ENCODE data around the gene TCTN1. TPM values are rescaled to one million over a fixed set of nuclear protein-coding genes. Genes with fewer than 3 reads are reported as not detected.

TCTN1 gene
- total RNA-seq, 1 donor from 2014 or later, result 15.3 TPM

DNA sequence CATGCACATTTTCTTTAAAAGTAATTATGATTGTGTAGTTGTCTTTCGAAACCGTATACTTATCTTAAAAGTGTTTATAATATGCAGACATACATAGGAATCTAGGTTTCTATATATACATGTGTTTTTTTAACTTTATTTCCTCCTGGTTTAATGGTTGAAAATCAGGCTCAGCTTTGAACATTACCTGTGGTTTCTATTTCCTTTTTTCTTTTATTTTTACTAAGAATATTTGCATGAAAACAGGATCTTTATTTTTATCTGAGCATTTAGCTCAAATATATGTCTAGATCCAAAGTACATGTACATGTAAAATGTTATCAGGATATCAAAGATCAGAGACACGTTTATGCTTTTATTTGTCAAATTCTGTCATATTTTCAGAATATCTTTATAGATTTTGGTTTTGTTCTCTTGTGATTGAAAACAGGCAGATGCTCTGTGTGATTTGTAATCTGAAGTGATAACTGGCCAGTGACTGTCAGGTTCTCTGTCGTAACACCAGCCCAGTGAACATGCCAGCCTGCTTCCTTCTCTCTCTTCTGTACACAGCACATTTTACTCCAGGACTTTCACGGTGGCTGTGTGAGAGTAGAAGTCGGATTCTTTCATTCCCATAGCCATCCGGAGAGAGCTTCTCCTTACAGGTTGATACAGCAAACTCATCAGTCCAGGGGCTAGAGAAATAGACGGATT lies 13.7 kb downstream of the TCTN1 start:
- TF ChIP-seq, protein P1, sequence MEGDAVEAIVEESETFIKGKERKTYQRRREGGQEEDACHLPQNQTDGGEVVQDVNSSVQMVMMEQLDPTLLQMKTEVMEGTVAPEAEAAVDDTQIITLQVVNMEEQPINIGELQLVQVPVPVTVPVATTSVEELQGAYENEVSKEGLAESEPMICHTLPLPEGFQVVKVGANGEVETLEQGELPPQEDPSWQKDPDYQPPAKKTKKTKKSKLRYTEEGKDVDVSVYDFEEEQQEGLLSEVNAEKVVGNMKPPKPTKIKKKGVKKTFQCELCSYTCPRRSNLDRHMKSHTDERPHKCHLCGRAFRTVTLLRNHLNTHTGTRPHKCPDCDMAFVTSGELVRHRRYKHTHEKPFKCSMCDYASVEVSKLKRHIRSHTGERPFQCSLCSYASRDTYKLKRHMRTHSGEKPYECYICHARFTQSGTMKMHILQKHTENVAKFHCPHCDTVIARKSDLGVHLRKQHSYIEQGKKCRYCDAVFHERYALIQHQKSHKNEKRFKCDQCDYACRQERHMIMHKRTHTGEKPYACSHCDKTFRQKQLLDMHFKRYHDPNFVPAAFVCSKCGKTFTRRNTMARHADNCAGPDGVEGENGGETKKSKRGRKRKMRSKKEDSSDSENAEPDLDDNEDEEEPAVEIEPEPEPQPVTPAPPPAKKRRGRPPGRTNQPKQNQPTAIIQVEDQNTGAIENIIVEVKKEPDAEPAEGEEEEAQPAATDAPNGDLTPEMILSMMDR (conservative IDR thresholded peaks at IDR 0.05; ENCODE audit: low read depth, low read length), result no peak
- H3K4me3 ChIP-seq (ENCODE audit: low read depth, low read length), result no peak overlapping the region

DNA sequence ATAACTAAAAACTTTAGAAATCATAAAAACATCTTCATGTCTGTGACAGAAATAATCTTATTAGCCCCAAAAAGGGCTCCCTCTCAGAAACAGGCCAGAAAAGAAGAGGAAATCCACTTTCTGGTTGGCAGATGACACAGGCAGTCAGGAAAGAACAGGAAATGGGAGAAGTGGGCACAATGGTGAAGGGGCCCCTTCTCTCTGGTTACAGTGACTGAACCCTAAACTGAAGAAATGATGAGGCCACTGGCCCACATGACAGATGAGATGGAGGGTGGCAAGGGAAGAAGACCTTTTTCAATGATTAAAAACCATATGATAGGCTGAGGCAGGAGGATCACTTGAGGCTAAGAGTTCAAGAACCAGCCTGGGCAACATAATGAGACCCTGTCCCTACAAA lies 21.1 kb downstream of the TCTN1 start:
- DNase-seq (ENCODE audit: low read depth), result no peak
- TF ChIP-seq, protein P1 (conservative IDR thresholded peaks at IDR 0.05; ENCODE audit: low read depth, low read length), result no peak
- no peak overlapping the region for H3K4me3 ChIP-seq (ENCODE audit: low read depth, low read length)

More for the DNA sequence above, 13.7 kb downstream of the TCTN1 start:
- no peak for DNase-seq (ENCODE audit: low read depth)

DNA sequence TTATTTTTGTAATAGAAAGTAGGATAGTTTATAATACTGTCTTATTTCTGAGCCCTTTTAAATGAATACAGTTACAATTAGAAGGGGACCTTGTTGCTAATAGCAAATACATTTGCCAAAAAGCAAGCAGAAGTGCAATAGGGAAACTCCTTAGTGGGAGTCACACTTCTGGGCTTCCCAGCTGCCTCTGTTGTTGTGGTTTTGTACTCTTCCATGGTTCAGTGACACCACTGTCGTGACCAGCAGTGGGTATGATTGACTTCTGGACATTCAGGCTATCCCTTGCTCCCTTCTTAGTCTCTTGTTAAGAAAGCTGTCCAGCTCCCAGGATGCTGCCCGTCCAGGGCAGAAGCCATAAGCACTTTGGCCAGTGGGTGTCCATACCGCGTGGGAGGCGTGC lies 22.6 kb downstream of the TCTN1 start:
- DNase-seq (ENCODE audit: low read depth), result no peak
- no peak overlapping the region for H3K4me3 ChIP-seq (ENCODE audit: low read depth, low read length)

DNA sequence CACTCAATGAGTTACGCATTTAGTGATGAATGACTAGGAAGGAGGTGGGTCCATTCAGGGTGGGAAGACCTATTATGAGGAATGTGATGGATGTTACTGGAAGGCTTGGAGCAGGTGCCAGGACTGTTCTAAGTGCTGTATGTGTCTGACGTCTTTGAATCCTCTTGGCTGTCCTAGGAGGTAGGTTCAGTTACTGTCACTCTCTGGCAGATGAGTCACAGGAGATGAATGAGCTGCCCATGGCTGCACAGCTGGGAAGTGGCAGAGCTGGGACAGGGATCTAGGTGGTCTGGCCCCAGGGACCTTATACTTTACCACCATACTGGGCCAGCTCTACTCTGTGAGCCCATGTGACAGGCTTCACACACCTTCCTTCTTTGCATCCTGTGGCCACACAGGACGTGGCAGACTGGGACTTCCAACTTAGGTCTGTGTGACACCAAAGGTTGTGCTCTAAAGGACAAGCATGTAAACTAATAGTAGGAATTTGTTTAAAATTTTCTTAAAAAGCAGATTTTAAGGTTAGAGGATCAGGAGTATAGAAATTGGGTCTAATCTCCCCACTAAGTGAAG lies 24.0 kb downstream of the TCTN1 start:
- DNase-seq (ENCODE audit: low read depth), result no peak
- TF ChIP-seq, protein P1 (conservative IDR thresholded peaks at IDR 0.05; ENCODE audit: low read depth, low read length), result no peak
- no peak overlapping the region for H3K4me3 ChIP-seq (ENCODE audit: low read depth, low read length)

More for the DNA sequence above, 22.6 kb downstream of the TCTN1 start:
- TF ChIP-seq, protein P1 (conservative IDR thresholded peaks at IDR 0.05; ENCODE audit: low read depth, low read length), result no peak

DNA sequence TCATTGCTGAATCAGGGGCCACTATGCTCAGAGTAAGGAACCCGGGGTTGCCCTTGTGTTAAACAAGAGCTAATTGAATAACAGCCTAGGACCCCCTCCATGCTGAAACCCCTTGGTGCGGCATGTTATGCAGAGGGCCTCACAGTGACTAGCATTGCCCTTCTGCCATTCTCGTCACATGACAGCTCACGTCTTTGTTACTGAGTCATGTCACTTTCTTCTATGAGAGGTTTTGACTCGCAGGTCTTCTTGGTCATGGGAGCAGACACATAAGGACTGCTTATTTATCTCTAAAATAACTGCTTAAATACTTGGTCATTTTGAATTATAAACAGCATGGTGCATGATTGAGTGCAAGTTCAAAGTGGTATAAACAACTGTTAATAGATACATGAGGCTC lies 24.9 kb downstream of the TCTN1 start:
- TF ChIP-seq, protein P1 (conservative IDR thresholded peaks at IDR 0.05; ENCODE audit: low read depth, low read length), result no peak
- no peak overlapping the region for H3K4me3 ChIP-seq (ENCODE audit: low read depth, low read length)
- DNase-seq (ENCODE audit: low read depth), result no peak

DNA sequence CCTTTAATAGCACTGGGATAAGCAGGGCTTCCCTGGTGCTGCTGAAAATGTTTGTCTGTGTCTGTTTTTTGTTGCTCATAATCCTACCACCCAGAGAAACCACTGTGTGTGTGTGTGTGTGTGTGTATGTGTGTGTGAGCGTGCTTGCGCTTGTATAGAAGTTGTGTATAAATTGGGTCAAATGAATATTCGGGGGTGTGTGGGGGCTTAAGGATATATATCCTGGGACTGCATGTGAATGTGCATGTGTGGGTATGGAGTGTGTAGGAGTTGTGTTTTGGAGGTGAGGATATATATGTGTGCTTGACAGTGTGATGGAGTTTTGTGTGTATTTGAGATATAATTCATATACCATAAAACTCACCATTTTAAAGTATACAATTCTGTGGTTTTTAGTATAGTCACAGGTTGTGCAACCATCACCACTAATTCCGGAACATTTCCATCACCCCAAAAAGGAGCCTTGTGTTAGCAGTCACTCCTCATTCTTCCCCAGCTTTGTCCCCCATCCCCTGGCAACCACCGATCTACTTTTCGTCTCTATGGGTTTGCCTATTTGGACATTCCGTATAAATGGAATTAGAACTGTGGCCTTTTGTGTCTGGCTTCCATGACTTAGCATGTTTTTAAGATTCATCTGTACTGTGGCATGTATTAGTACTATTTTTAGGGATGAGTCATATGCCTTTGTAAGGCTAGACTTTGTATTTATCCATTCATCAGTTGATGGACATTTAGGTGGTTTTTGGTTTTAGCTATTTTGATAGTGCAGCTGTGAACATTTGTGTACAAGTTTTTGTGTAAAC lies 25.6 kb downstream of the TCTN1 start:
- TF ChIP-seq, protein P1 (conservative IDR thresholded peaks at IDR 0.05; ENCODE audit: low read depth, low read length), result no peak
- H3K4me3 ChIP-seq (ENCODE audit: low read depth, low read length), result no peak overlapping the region
- DNase-seq (ENCODE audit: low read depth), result no peak
